Stimulated activated CD8-positive, alpha-beta memory T cell treated with anti-CD3 and anti-CD28 coated beads, Interleukin-12 subunit alpha, Interleukin-12 subunit beta, amount 100 ng/mL, for 4 hours (primary cell): ENCODE measurements around the gene IDUA.
"Not testable (repeated sequence)": the region's sequence is repeated elsewhere in the genome, so short reads cannot be mapped to it uniquely, and the experiment has no call there.

ENCODE experiments used
- DNase-seq: peaks from one replicate; pipeline ENCODE4 v3.0.0-alpha.2; 2020; ENCODE audit warnings: low read depth

Gene IDUA

DNA sequence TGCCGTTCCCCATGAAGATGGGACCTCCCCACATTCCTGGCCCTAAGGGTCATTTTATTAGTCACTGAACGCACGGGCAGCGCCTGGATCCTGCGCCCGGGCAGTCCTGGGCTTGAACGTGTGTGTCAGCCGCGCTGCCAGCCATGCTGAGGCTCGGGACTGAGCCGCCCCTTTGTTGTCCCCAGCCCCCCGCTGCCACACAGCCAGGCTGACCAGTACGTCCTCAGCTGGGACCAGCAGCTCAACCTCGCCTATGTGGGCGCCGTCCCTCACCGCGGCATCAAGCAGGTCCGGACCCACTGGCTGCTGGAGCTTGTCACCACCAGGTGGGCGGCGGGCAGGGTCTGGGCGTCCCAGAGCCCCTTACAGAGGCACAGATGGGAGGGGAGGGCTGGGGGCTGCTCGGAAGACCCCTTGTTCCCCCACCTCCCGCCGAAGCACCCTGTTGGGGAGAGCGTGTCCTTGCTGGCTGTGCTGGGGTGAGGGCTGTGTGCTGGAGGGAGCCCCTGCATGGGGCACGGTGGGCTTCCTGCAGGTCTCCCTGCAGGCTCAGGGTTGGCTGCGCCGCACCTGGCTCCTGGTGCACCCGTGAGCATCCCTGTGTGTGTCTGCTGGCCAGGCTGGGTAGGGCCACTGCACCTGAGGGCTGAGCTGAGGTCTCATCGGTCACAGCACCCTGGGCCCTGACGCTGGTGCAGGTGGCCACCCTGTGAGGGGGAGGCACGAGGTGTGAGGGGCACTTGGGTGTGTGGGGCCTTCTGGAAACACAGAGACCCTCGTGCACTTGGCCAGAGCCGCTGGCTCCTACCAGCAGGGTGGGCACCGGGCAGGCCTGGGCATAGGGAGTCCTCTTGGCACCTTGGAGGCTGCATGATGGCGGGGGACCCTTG lies 1.0 kb downstream of the IDUA start:
- DNase-seq, result no peak

DNA sequence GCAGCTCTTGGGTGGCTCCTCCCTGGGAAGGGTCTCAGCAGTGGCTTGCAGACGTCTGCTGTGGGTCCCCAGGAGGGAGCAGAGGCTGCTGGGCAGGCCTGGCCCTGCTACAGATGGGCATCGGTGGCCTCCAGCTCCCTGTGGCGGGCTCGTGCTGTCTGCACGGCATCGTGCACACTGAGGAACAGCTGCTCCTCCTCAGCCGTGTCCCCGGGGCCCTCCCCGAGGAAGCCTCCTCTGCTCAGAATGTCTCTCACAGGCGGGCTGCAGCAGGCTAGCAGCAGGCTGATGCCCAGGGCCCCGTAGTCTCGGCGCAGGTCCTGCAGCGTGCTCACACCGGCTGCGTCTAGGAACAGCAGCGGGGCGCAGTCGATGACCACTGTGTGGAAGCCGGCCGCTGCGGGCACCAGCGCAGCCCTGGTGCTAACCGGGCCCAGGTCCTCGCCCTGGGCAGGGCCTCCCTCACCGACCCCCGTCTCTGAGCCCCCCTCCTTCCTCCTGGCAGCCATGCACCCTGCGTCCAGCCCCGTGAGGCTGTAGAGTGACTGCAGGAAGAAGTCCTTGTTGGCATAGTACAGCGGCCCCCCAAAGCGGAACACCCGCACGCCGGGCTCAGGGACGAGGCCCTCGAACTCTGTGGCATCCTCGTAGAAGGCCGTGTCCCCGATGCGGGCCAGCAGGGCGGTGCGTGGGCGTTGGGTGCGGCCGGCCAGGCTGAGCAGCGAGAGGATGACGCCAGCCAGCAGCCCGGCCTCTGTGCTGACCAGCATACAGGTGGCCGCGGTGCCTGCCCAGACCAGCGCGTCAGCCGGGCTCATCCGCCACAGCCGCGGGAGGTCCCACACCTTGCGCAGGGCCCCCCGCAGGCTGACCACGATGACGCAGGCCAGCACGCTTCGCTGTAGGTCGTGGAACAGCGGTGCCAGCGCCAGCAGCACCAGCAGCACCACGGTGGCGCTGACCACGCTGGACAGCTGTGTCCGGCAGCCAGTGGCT lies 2.2 kb downstream of the IDUA start:
- DNase-seq, result no peak

DNA sequence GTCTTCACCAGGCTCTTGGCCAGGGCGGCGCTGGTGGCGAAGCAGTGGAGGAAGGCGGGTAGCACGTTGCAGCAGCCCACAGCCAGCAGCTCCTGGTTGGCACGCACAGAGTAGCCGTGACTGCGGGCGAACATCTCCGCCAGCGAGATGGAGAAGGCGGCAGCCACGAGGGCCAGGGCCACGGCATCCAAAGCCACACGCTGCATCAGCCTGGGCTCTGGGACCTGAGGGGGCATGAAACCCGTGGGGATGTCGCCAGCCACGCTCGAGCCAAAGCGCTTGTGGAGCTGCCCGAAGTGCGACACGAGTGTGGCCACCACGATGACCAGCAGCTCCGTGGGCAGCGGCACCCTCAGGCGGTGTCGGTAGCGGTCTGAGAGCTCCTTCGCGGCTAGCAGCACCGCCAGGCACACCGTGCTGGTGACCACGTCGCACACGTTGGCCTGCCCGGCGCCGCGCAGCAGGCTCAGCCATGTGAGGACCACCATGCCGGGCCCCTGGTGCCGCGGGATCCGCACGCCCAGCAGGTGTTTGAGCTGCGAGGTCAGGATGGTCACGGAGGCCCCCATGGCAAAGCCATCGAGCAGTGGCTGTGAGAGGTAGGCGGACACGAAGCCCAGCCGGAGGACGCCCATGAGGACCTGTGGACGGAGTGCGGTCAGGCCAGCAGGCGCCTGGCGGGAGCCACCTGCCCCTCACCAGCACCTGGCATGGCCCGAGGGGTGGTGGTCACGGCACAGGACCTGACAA lies 3.1 kb downstream of the IDUA start:
- no peak for DNase-seq

DNA sequence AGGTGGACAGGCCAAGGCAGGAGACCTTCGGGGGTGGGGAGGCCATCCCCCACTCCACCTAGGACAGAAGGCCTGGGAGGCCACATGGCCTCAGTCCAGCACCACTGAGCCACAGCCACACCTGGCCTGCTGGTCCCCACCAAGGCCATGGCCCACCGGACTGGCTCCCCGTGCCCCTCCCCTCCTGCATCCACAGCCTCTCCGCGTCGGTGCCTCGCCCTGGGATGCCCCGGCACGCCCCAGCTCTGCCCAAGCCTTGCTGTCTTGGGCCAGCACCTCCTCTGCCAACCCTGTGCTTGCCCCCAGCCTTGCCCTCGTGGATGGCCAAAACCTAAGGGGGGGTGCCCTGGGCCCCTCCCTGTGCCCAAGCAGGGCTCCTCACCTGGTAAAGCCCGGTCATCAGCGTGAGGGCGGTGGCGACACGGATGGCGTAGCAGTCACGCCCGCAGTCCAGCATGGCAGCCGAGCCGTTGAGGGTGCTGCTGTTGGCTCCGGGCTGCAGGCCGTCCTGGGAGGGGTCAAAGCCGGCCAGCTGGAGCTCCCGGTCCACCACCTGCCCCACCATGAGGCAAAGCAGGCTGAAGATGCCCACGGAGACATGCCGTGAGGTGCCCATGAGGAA lies 4.0 kb downstream of the IDUA start:
- DNase-seq, result no peak

DNA sequence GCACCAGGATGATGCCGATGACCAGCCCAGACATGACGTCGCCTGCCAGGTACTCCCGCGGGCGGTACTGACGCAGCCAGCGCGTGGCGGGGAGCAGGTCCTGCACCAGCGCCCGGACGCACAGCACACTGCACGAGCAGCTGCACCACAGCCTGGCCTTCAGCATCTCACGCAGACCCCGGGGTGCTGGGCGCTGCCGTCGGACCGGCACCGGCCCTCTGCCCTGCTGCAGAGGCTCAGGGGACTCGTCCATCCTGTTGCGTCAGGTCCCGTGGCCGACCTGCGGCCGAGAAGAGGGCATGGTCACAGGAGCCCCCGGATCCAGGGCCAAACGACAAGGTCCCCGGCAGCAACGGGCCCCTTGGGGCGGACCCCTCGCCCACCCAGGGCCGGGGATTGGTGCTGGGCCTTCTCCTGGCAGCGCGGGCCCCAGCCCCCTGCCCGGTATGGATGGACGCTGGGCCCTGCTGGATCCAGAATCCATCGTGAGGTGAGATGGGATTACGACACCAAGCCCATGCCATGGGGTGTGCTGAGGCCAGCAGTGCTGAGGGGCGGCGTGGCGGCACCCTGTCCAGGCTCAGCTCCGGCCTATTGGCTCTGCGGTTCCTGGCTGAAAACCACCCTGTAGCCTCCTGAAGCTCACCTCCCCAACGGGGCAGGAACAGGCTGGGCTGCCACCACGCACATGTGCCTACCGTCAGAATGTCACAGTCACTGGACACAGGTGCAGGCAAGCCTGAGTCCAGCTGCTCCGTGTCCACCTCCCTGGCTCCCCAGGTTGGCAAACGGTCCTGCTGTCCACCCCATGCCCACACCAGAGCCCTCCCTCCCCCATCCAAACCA lies 4.8 kb downstream of the IDUA start:
- no peak for DNase-seq

DNA sequence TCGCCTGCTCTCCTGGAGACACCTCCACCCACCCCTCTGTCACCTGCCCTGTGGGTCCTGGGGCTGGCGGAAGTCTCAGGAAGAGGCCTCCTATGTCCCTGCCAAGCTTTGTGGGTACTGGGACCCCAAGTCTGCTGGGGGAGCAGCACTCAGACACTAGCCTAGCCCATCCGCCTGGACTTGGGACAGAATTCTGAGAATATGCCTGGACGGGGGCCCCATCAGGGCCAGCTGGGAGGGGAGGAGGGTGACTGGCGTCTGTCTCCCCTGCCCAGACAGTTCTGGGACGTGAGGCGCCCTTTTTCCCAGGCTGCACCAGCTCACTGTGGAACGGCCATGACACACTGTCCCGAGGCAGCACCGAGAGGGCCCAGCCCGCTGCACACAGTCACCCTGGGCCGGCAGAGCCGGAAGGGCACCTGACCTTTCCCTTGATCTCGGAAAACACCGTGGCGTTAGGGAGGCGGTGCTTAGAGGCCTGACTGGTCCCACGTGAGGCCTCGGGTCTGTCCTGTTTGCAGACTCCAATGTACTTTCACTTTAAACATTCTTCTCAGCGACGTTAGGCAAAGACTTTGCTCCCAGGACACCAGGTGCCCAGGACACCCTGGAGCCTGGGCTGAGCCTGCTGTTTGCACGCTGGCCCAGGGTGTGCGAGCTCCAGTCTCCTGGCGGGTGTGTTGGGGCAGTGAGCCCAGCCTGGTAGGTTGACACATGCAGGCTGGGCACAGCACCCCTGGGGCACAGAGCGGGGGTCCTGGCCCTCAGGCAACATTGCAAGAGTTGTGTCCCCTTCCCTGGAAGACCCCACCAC lies 5.7 kb downstream of the IDUA start:
- DNase-seq, result no peak

DNA sequence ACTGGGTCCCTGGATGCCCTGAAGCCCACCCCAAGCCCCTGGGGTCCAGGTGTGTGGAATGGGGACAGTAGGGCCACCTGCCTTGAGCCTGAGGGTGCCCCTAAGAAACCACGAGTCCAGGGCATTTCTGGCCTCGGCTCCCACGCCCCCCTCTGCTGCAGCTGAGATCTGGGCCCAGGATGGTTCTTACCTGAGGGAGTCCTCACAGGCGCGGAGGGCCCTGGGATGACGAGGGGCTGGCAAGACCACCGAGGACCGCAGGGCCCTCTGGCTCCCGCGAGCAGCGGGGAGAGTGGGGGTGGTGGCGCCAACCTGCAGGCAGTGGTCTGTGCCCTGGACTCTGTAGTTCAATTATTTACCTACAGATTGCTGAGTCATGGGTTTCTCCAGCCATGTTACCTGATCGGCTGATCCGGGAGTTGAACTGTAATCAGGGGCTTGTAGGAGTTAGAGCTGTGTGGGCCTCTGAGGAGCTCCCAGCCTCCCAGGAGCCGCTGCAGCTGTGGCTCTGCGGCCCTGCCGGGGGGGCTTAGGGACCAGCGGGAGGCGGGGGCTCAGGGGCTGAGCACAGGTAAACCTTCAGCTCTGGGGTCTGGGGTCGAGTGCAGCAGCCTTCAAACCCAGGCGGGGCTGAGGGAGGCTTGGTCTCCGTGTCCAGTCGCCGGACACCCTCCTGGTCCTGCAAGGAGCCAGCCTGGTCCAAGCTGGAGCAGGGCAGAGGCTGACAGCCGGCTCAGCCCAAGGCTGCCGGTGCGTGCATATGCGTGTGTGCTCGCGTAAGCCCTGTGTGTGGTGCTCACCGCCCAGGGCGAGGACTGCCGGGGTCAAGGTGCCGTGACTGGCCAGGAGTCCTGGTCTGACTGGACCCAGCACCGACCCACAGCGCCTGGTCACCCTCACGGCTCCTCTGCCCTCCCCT lies 6.5 kb downstream of the IDUA start, which contains the start of gene SLC26A1:
TSS of gene SLC26A1 (minus strand) at position 294 of the 919 bp plus-strand sequence. CDS start 1,701 bp downstream, outside the sequence.
- no peak for DNase-seq

DNA sequence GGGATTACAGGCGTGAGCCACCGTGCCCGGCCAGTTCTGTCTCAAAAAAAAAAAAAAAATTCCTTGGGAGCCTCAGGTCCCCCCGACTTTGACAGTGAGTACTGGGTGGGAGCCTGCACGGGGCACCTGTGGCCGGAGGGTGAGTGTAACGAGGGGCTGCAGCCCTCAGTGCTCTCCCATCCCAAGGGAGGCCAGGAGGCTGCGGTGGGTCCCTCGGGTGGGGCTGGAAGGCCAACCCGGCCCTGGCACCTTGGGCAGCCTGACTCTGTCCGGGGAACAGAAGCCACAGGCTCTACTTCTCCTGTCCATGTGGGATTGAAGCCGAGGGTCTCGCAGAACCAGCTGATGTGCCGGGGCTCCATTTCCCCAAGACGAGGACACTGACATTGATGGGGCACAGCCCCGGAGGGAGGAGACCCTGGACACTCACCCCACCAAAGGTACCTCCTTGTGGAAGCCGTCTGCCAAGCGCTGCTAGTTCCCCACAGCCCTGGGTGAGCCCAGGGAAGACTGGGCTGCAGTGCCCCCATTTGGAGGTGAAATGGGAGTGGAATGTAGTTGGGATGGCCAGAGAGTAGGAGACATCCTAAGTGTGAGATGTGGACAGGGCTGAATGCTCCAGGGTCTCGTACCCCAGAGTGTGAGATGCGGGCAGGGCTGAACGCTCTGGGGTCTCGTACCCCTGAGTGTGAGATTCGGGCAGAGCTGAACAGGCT lies 8.6 kb downstream of the IDUA start:
- DNase-seq, result no peak

DNA sequence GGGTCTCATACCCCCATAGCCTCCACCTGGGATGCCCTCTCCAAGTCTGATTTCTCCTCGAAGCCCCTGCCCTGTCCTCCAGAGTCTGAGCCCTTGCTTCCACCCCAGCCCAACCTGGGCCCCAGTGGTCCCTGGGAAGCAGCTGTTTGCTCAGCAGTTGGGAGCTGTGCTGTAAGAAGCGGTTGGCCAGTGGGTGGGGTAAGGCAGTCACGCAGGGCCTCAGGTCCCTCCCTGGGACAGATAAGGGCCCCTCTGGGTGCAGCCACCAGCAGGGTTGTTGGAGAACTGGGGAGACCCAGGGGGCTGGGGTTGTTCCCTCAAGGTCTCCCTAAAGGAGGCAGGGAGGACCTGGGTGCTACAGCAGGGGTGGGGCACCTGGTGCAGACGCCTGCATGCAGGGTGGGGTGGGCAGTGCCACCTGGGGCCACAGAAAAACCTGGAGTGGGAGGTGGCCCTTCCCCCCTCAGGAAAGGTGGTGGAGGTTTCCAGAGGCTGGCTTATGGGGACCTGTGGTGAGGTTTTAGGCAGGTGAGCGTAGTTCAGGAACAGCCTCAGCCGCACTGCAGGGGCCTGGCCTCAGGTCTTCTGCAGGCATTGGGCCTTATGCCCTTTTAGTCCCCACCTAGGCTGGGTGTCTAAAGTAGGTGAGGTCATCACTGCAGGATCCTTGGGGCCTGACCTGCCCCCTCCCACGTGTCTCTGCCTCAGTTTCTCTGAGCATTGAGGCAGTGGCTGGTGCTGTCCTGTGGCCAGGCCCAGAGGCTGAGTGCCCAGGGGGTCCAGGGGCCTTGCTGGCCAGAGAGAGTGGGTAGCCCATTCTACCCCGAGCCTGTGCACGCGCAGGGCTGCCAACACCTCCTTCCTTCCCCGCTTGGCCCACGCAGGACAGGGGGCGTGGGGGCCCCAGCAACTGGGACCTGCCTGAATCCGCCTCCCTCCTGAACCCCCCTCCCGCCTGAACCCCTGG lies 9.5 kb downstream of the IDUA start:
- no peak for DNase-seq

DNA sequence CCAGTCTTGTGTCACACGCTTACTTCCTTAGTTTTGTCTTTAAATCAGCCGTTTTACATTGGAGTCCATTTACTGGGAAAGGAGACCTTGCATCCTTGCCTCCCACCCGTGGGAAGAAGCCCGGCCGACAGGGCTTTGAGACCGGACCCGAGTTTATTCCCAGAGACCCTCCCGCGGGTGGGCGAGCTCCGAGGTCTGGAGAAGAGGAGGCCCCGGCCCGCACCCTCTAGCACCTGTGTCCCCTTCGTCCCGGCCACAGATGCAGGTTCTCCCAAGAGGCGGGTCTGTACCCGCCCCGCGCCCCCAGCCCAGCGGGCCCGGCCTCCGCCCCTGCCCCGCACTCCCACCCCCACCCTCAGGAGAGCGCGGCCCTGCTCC lies 10.1 kb downstream of the IDUA start:
- no peak for DNase-seq

DNA sequence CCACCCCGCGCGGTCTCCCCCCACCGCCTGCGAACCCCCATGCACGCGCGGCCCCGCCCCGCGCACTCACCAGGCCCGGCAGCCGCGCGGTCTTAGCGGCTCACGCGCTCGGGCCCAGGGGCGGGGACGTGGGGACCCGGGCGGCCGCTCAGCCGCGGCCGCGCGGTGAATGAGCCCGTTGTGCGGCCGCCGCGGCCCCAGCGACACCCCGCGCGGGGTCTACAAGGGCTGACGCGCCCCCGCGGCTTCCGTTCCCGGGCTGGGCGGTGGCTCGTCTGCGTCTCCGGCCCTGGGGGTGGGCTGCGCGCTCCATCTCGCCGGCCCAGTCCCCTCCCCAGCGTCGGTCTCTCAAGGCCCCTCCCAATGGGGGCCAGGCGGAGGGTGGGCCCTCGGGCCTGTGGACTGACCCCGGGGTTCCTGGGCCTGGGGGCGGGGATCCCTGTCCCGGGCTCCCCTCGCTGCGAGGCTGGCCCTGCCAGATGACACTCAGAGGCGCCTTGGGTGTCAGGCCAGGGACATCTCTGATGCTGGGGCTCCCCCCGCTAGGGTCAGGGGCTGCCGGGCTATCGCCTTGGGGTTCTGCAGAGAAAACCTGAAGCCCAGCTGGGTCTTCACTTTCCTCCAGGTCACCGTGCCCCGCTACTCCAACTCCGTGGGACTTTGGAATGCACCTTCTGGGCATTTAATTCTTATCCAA lies 10.7 kb downstream of the IDUA start:
- no peak for DNase-seq

DNA sequence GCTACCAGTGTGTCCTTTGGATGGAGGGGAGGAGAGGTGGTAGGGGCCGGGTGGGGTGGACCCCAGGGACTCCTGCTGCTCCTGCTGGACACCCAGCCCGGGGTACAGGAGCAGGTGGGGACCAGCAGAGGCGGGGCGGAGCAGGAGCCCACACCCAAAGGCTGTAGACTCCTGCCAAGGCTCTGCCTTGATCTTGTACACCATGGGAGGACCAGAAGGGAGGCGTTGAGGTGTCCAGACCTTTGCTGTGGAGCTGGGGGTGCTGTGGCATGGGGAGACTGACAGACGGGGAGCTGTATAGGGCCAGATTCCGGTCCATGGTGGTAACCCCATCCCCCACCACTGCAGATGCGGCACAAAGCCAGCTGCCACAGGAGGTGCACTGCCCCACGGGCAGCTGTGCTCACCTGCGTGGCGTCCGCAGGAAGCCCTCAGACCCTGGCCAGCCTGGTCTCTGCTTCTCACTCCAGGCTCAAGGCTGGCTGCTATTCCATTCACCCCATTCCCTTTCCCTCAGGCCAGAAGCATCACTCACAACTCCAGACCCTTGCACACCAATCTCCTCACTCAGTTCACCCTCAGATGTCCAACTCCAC lies 11.3 kb downstream of the IDUA start:
- DNase-seq, result no peak

DNA sequence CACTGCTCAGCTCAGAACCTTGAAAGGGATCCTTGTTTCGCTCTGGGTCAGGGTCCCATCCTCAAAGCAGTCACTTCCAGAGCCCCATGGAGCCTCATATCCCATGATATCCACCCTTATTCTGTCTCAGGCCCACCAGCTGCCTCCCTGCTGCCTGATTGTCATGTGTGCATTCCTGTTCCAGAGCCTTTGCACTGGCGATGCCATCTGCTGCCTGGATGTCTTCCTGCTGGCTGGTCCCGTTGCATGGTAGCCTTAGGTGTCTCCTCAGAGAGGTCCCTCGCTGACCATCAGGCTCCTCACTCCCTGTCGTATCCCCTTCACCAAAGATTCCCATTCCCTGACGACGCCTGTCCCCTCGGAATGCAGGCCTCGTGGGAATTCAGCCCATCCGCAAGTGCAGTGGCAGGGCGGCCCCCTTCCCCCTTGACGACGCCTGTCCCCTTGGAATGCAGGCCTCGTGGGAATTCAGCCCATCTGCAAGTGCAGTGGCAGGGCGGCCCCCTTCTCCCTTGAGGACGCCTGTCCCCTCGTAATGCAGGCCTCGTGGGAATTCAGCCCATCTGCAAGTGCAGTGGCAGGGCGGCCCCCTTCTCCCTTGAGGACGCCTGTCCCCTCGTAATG lies 12.5 kb downstream of the IDUA start:
- DNase-seq, result not testable (repeated sequence)

DNA sequence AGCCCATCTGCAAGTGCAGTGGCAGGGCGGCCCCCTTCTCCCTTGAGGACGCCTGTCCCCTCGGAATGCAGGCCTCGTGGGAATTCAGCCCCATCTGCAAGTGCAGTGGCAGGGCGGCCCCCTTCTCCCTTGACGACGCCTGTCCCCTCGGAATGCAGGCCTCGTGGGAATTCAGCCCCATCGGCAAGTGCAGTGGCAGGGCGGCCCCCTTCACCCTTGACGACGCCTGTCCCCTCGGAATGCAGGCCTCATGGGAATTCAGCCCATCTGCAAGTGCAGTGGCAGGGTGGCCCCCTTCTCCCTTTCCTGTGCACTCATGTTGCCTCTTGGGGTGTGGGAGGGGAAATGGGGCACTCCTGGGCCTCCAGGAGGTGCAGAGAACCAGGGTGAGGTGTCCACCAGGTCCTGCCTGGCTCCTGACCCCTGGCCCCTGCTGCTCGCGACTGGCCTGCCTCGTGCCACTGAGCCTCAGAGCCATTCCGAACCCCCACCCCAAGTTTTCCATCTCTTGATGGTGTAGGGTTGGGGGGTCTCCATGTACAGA lies 13.1 kb downstream of the IDUA start:
- DNase-seq, result no peak

DNA sequence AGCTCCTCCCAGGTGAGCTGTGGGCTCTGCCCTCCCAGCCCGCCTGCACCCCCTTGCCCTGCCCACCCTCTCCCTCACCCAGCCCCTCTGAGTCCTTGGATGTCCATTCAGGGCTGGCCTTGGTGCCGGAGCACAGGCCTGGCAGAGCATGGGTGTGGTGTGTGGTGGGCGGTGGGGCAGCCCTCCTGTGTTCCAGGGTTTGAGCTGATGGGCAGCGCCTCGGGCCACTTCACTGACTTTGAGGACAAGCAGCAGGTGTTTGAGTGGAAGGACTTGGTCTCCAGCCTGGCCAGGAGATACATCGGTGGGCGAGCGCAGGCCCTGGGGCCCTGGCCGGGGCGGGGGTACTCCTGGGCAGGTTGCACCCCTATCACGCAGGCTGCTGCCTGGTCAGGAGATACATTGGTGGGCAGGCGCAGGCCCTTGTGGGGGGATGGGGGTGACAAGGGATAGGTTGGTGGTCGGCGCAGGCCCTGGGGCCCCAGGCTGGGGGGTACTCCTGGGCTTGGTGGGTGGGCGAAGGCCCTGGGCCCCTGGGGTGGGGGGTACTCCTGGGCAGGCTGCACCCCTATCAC lies 13.9 kb downstream of the IDUA start:
- DNase-seq, result no peak
